Thoracic aorta (tissue), 2 donors: ENCODE measurements around the gene FKBP14. TPM values are rescaled to one million over a fixed set of nuclear protein-coding genes. Genes with fewer than 3 reads are reported as not detected.

Experiments
- ATAC-seq: fragments of 150-250 bp; one replicate; pipeline ENCODE4 v1.8.0; 2017; ENCODE audit warnings: low read depth; ENCODE audit not compliant: insufficient number of reproducible peaks, low FRiP score
- DNase-seq: peaks from one replicate; pipeline ENCODE4 v3.0.0-alpha.2; 2020; ENCODE audit warnings: low spot score
- H3K27ac ChIP-seq, 2 donors: fragments of 200-600 bp; sonication (generic); 1 replicate in 1 of 2; 2 replicates in 1 of 2; pipeline ENCODE4 v1.5.1; 2016; ENCODE audit warnings: mild to moderate bottlenecking in 2 of 2, moderate library complexity in 2 of 2
- H3K27me3 ChIP-seq: fragments of 200-600 bp; sonication (generic); replicated peaks from 2 replicates; pipeline ENCODE4 v1.6.0; 2016; ENCODE audit warnings: mild to moderate bottlenecking; ENCODE audit not compliant: insufficient read depth
- H3K36me3 ChIP-seq: fragments of 200-600 bp; sonication (generic); one replicate; pipeline ENCODE4 v1.5.1; 2016
- H3K4me1 ChIP-seq, 2 donors: fragments of 200-600 bp; sonication (generic); 1 replicate in 1 of 2; 2 replicates in 1 of 2; pipeline versions ENCODE4 v1.5.1 to v1.6.0; 2016; ENCODE audit warnings: low read depth in 2 of 2, mild to moderate bottlenecking in 1 of 2; ENCODE audit not compliant: control insufficient read depth in 1 of 2
- H3K4me3 ChIP-seq: fragments of 200-600 bp; sonication (generic); 2 replicates; pipeline ENCODE4 v1.5.1; 2016; ENCODE audit warnings: mild to moderate bottlenecking
- H3K9me3 ChIP-seq: fragments of 200-600 bp; sonication (generic); 2 replicates; pipeline ENCODE4 v1.5.1; 2016
- CTCF ChIP-seq: fragments of 200-600 bp; sonication (generic); IDR thresholded peaks from one replicate; pipeline ENCODE4 v1.5.1; 2019; ENCODE audit warnings: antibody characterized with exemption
- total RNA-seq, 2 donors: library from RNA; depleted of rRNA; stranded (reverse); fragments of >200 nt; gene quantifications; one replicate each; pipeline versions ENCODE4 v1.1.0 to v1.2.3, GENCODE V29; 2016

The FKBP14 gene
- total RNA-seq, 2 donors from 2014 or later, result 12.6 to 15.2 TPM

- ATAC-seq, result no peak
- no peak overlapping the region for H3K4me3 ChIP-seq
- H3K36me3 ChIP-seq, result no peaks in the 10 kb centered on the region
- no peaks in the 10 kb centered on the region for H3K4me1 ChIP-seq
- TF ChIP-seq CTCF, result no peak
- no peaks in the 10 kb centered on the region for H3K9me3 ChIP-seq
- H3K27me3 ChIP-seq, result no peaks in the 10 kb centered on the region
- no peak for DNase-seq
- H3K27ac ChIP-seq, result no peak overlapping the region
These were observed 13.7 kb downstream of the FKBP14 start for GRCh38 chr7:30012757-30013156.

GRCh38 chr7:30010021-30010420 is 16.5 kb downstream of the FKBP14 start:
- no peaks in the 10 kb centered on the region for H3K36me3 ChIP-seq
- ATAC-seq, result no peak
- no peak for DNase-seq
- H3K27me3 ChIP-seq, result no peaks in the 10 kb centered on the region
- no peak overlapping the region for H3K4me3 ChIP-seq
- H3K27ac ChIP-seq, result no peak overlapping the region
- no peaks in the 10 kb centered on the region for H3K4me1 ChIP-seq
- H3K9me3 ChIP-seq, result no peaks in the 10 kb centered on the region
- TF ChIP-seq CTCF, result no peak

- no peaks in the 10 kb centered on the region for H3K9me3 ChIP-seq
- no peaks in the 10 kb centered on the region for H3K27me3 ChIP-seq
- no peaks in the 10 kb centered on the region for H3K36me3 ChIP-seq
- DNase-seq (no peak), ATAC-seq (no peak)
- H3K4me1 ChIP-seq, result peaks cover 6 to 10% of the 10 kb centered on the region in 2 donors
- H3K4me3 ChIP-seq, result no peak overlapping the region
- TF ChIP-seq CTCF, result no peak
- no peak overlapping the region for H3K27ac ChIP-seq
These were observed 21.0 kb downstream of the FKBP14 start for GRCh38 chr7:30005464-30005863.

- Histone ChIP-seq H3K4me3 (no peak overlapping the region), H3K27me3 (no peaks in the 10 kb centered on the region), H3K9me3 (no peaks in the 10 kb centered on the region), H3K36me3 (no peaks in the 10 kb centered on the region), H3K27ac (no peak overlapping the region), H3K4me1 (peaks cover 7 to 20% of the 10 kb centered on the region in 2 donors)
- TF ChIP-seq CTCF, result no peak
- ATAC-seq, result no peak
- DNase-seq, result no peak
These were observed 23.4 kb downstream of the FKBP14 start for GRCh38 chr7:30003098-30003497.

- Histone ChIP-seq H3K4me1 (peaks cover 7 to 20% of the 10 kb centered on the region in 2 donors), H3K36me3 (no peaks in the 10 kb centered on the region), H3K4me3 (no peak overlapping the region), H3K27me3 (no peaks in the 10 kb centered on the region), H3K27ac (no peak overlapping the region), H3K9me3 (no peaks in the 10 kb centered on the region)
- DNase-seq (no peak), ATAC-seq (no peak)
- TF ChIP-seq CTCF, result no peak
These were observed 24.5 kb downstream of the FKBP14 start for GRCh38 chr7:30001998-30002397.
